ENCODE results near the gene OR7C1. TPM values are rescaled to one million over a fixed set of nuclear protein-coding genes. Genes with fewer than 3 reads are reported as not detected.
A peak's percentile ranks its signal among the peaks of the same experiment; 100 is the strongest.

OR7C1 gene
- total and polyA plus RNA-seq, 2 donors from 2014 or later: 0.19 TPM; not detected in 1

DNA sequence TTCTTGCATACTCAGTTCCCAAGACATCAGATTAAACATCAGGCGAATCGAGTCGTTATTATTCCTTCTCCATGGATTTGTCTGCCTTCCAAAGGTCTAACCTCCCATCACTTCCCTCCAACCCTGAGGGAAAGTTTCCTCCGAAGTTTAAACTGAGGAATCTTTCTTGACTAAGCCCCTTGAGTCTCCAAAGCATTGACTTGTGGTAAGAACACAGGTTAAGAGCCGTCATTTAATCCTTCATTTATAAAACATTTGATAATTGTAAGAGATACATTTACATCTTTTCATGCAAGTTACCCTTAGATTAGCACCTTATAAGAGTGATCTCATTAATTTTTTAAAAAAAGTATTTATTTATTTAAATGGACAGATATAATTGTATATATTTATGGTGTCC lies 13.8 kb upstream of the OR7C1 start, which contains the start of gene OR7A10:
OR7A10 (minus strand) TSS at position 101 of the 400 bp plus-strand sequence. CDS start 7,045 bp downstream, outside the sequence.
- no peaks in the 10 kb centered on the region for H3K9me3 ChIP-seq (ENCODE audit: control insufficient read depth in 2 of 3, insufficient read depth in 1 of 3, low read length in 3 of 3)
- DNase-seq (no peak), FAIRE-seq (no peak)
- TF ChIP-seq, protein P1, sequence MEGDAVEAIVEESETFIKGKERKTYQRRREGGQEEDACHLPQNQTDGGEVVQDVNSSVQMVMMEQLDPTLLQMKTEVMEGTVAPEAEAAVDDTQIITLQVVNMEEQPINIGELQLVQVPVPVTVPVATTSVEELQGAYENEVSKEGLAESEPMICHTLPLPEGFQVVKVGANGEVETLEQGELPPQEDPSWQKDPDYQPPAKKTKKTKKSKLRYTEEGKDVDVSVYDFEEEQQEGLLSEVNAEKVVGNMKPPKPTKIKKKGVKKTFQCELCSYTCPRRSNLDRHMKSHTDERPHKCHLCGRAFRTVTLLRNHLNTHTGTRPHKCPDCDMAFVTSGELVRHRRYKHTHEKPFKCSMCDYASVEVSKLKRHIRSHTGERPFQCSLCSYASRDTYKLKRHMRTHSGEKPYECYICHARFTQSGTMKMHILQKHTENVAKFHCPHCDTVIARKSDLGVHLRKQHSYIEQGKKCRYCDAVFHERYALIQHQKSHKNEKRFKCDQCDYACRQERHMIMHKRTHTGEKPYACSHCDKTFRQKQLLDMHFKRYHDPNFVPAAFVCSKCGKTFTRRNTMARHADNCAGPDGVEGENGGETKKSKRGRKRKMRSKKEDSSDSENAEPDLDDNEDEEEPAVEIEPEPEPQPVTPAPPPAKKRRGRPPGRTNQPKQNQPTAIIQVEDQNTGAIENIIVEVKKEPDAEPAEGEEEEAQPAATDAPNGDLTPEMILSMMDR (IDR thresholded peaks at IDR 0.05; ENCODE audit: borderline replicate concordance, extremely low read depth, insufficient read depth): no peak
- H3K9ac ChIP-seq (ENCODE audit: low read length in 3 of 3): no peak within 1 kb of the TSS
- intact Hi-C loops (cut with DNase I): no loop called here
- no peak within 1 kb of the TSS for H3K4me3 ChIP-seq (ENCODE audit: low read length in 3 of 3)
- no peak within 1 kb of the TSS for H3K27ac ChIP-seq (ENCODE audit: low read depth in 2 of 2, low read length in 2 of 2)
- no peaks in the 10 kb centered on the region for H3K27me3 ChIP-seq (ENCODE audit: control insufficient read depth, insufficient read depth, low read length)
- H3K36me3 ChIP-seq (ENCODE audit: control insufficient read depth in 2 of 3, insufficient read depth in 3 of 3, low read length in 3 of 3): no peaks in the 10 kb centered on the region
- H3K4me1 ChIP-seq (ENCODE audit: control insufficient read depth in 2 of 3, insufficient read depth in 2 of 3, low read depth in 1 of 3, low read length in 3 of 3): no peaks in the 10 kb centered on the region

- FAIRE-seq (no peak), DNase-seq (peak in 2 of 5 donors; percentile 22 to 75)
- no peak overlapping the region for H3K27ac ChIP-seq (ENCODE audit: low read depth in 2 of 2, low read length in 2 of 2)
- TF ChIP-seq, protein P1 (IDR thresholded peaks at IDR 0.05; ENCODE audit: borderline replicate concordance, extremely low read depth, insufficient read depth): no peak
- H3K36me3 ChIP-seq (ENCODE audit: control insufficient read depth in 2 of 3, insufficient read depth in 3 of 3, low read length in 3 of 3): no peaks in the 10 kb centered on the region
- H3K9me3 ChIP-seq (ENCODE audit: control insufficient read depth in 2 of 3, insufficient read depth in 1 of 3, low read length in 3 of 3): no peaks in the 10 kb centered on the region
- no peaks in the 10 kb centered on the region for H3K27me3 ChIP-seq (ENCODE audit: control insufficient read depth, insufficient read depth, low read length)
- intact Hi-C loops (cut with DNase I): no loop called here
- peaks cover 0 to 4% (median 0%) of the 10 kb centered on the region in 3 donors for H3K4me1 ChIP-seq (ENCODE audit: control insufficient read depth in 2 of 3, insufficient read depth in 2 of 3, low read depth in 1 of 3, low read length in 3 of 3)
- no peak overlapping the region for H3K9ac ChIP-seq (ENCODE audit: low read length in 3 of 3)
- H3K4me3 ChIP-seq (ENCODE audit: low read length in 3 of 3): no peak overlapping the region
Measured at GRCh38 chr19:14843578-14843977, 8.6 kb upstream of the OR7C1 start.

DNA sequence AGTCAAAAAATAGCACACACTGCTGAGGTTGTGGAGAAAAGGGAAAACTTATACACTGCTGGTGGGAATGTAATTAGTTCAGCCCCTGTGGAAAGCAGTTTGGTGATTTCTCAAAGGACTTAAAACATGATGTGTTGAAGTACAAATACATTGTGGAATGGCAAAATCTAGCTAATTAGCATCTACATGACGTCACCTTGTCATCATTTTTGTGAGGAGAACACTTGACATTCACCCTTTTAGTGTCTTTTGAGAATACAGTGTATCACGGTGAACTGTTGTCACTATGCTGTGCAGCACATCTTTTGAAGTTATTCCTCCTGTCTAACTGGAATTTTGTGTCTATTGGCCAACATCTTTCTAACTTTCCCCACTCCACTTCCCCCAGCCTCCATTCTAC lies 8.2 kb upstream of the OR7C1 start:
- Histone ChIP-seq H3K9ac (ENCODE audit: low read length in 3 of 3) (no peak overlapping the region), H3K27ac (ENCODE audit: low read depth in 2 of 2, low read length in 2 of 2) (no peak overlapping the region), H3K4me3 (ENCODE audit: low read length in 3 of 3) (no peak overlapping the region), H3K36me3 (ENCODE audit: control insufficient read depth in 2 of 3, insufficient read depth in 3 of 3, low read length in 3 of 3) (no peaks in the 10 kb centered on the region), H3K4me1 (ENCODE audit: control insufficient read depth in 2 of 3, insufficient read depth in 2 of 3, low read depth in 1 of 3, low read length in 3 of 3) (peaks cover 0 to 4% (median 0%) of the 10 kb centered on the region in 3 donors), H3K27me3 (ENCODE audit: control insufficient read depth, insufficient read depth, low read length) (no peaks in the 10 kb centered on the region), H3K9me3 (ENCODE audit: control insufficient read depth in 2 of 3, insufficient read depth in 1 of 3, low read length in 3 of 3) (no peaks in the 10 kb centered on the region)
- no peak for FAIRE-seq
- no peak for DNase-seq
- TF ChIP-seq, protein P1 (IDR thresholded peaks at IDR 0.05; ENCODE audit: borderline replicate concordance, extremely low read depth, insufficient read depth): no peak
- intact Hi-C loops (cut with DNase I): no loop called here

DNA sequence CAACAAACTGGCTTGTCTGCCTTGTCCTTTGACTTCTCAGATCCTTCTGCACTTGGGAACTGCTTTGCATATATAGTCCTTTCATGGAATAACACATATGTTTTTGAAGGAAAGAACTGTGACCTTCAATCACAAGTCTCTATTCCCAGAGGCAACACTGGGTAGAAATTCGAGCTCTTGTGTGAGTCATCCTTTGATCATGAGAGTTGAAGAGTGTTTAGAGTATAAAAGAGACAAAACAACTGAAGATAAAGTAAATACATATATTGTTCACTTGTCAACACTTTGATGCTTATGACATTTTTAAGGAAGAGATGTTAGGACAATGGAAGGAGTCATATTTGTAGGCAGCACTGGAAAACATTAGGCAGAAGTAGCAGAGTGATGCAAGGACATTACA lies 5.2 kb upstream of the OR7C1 start:
- no peak overlapping the region for H3K9ac ChIP-seq (ENCODE audit: low read length in 3 of 3)
- peaks cover 0 to 4% (median 0%) of the 10 kb centered on the region in 3 donors for H3K4me1 ChIP-seq (ENCODE audit: control insufficient read depth in 2 of 3, insufficient read depth in 2 of 3, low read depth in 1 of 3, low read length in 3 of 3)
- intact Hi-C loops (cut with DNase I): no loop called here
- H3K27me3 ChIP-seq (ENCODE audit: control insufficient read depth, insufficient read depth, low read length): no peaks in the 10 kb centered on the region
- peak in 1 of 5 donors; percentile 6 for DNase-seq
- H3K27ac ChIP-seq (ENCODE audit: low read depth in 2 of 2, low read length in 2 of 2): no peak overlapping the region
- no peak overlapping the region for H3K4me3 ChIP-seq (ENCODE audit: low read length in 3 of 3)
- TF ChIP-seq, protein P1 (IDR thresholded peaks at IDR 0.05; ENCODE audit: borderline replicate concordance, extremely low read depth, insufficient read depth): no peak
- no peak for FAIRE-seq
- no peaks in the 10 kb centered on the region for H3K36me3 ChIP-seq (ENCODE audit: control insufficient read depth in 2 of 3, insufficient read depth in 3 of 3, low read length in 3 of 3)
- no peaks in the 10 kb centered on the region for H3K9me3 ChIP-seq (ENCODE audit: control insufficient read depth in 2 of 3, insufficient read depth in 1 of 3, low read length in 3 of 3)

Data from kidney (tissue), 14 donors.